Measurements from ENCODE around the gene SPDYA.

Gene SPDYA

DNA sequence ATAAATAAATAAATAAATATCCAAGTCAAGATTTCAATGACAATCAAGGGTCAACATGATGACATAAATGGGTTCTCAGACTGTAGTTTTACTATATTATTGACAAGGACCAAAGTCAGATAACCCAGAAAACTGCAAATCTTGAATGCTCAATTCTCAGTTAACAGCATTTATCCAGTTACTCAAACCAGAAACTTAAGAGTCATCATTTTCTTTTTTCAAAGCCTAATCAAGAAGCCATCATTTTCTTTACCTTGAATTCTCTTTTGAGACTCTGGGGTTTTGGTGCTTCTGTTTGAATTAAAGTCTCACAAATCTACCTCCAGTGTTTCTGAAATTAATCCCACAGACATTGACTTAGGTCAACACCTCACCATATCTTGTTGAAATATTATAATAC lies 45.3 kb downstream of the SPDYA start:
- no peak overlapping the region for H3K4me3 ChIP-seq (ENCODE audit: low read depth, low read length)
- no peak overlapping the region for H3K27ac ChIP-seq (ENCODE audit: extremely low read depth, low read depth, low read length)
- ChIA-PET POLR2A (interaction anchor here (2.2 kb wide), 1 partner anchor 14 kb away, joined by 10 read pairs; the partner anchor contains the start of gene TRMT61B), CTCF (interaction anchor here (0.7 kb wide), 1 partner anchor 126 kb away, joined by 3 read pairs; no protein-coding TSS in a partner anchor)
- peaks cover 8 to 17% of the 10 kb centered on the region in 2 experiments for H3K36me3 ChIP-seq (ENCODE audit: control insufficient read depth in 2 of 2, insufficient read depth in 1 of 2, low read length in 2 of 2)
- no peaks in the 10 kb centered on the region for H3K4me1 ChIP-seq (ENCODE audit: control insufficient read depth, insufficient read depth, low read length)
- H3K9me3 ChIP-seq (ENCODE audit: control insufficient read depth, insufficient read depth, low read depth, low read length) = no peaks in the 10 kb centered on the region
- TF ChIP-seq ZBTB17 (tag by site-specific recombination; IDR thresholded peaks at IDR 0.05) = no peak
- no peak for TF ChIP-seq ZNF169 (tag by site-specific recombination; IDR thresholded peaks at IDR 0.05)
- no peak for TF ChIP-seq KLF7 (tag by site-specific recombination; IDR thresholded peaks at IDR 0.05; ENCODE audit: borderline replicate concordance)
- no peak for TF ChIP-seq ZNF394 (tag by site-specific recombination; IDR thresholded peaks at IDR 0.05; ENCODE audit: borderline replicate concordance)
- no peak for TF ChIP-seq ZNF202 (tag by site-specific recombination; IDR thresholded peaks at IDR 0.05; ENCODE audit: borderline replicate concordance)

DNA sequence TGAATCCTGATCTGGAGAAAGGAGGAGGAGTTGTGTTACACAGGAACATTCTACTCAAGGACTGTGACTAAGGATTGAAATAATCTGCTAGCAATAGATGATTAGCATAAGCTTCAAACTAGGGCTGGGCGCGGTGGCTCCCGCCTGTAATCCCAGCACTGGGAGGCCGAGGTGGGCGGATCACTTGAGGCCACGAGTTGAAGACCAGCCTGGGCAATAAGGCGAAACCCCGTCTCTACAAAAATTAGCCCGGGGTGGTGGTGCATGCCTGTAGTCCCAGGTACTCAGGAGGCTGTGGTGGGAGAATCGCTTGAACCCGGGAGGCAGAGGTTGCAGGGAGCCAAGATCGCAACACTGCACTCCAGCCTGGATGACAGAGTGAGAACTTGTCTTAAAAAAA lies 58.0 kb downstream of the SPDYA start:
- Histone ChIP-seq H3K4me1 (ENCODE audit: control insufficient read depth, insufficient read depth, low read length) (0 out of 2 replicates have a peak, but pooled peaks cover 5% of the 10 kb centered on the region), H3K9me3 (ENCODE audit: control insufficient read depth, insufficient read depth, low read depth, low read length) (no peaks in the 10 kb centered on the region), H3K4me3 (ENCODE audit: low read depth, low read length) (peak overlapping the region; percentile 80), H3K27ac (ENCODE audit: extremely low read depth, low read depth, low read length) (no peak overlapping the region), H3K36me3 (ENCODE audit: control insufficient read depth in 2 of 2, insufficient read depth in 1 of 2, low read length in 2 of 2) (peaks cover 5 to 38% of the 10 kb centered on the region in 2 experiments)
- ChIA-PET POLR2A (no interaction called here), CTCF (no interaction called here)
- no peak for TF ChIP-seq GLIS1 (tag by site-specific recombination; IDR thresholded peaks at IDR 0.05)
- no peak for TF ChIP-seq ZXDB (tag by site-specific recombination; IDR thresholded peaks at IDR 0.05)
- no peak for TF ChIP-seq YY1 (tag by site-specific recombination; IDR thresholded peaks at IDR 0.05)
- no peak for TF ChIP-seq ZSCAN30 (tag by site-specific recombination; IDR thresholded peaks at IDR 0.05)
- TF ChIP-seq, protein P1, sequence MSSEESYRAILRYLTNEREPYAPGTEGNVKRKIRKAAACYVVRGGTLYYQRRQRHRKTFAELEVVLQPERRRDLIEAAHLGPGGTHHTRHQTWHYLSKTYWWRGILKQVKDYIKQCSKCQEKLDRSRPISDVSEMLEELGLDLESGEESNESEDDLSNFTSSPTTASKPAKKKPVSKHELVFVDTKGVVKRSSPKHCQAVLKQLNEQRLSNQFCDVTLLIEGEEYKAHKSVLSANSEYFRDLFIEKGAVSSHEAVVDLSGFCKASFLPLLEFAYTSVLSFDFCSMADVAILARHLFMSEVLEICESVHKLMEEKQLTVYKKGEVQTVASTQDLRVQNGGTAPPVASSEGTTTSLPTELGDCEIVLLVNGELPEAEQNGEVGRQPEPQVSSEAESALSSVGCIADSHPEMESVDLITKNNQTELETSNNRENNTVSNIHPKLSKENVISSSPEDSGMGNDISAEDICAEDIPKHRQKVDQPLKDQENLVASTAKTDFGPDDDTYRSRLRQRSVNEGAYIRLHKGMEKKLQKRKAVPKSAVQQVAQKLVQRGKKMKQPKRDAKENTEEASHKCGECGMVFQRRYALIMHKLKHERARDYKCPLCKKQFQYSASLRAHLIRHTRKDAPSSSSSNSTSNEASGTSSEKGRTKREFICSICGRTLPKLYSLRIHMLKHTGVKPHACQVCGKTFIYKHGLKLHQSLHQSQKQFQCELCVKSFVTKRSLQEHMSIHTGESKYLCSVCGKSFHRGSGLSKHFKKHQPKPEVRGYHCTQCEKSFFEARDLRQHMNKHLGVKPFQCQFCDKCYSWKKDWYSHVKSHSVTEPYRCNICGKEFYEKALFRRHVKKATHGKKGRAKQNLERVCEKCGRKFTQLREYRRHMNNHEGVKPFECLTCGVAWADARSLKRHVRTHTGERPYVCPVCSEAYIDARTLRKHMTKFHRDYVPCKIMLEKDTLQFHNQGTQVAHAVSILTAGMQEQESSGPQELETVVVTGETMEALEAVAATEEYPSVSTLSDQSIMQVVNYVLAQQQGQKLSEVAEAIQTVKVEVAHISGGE (tag by site-specific recombination; conservative IDR thresholded peaks at IDR 0.05; ENCODE audit: low read depth) = no peak
- TF ChIP-seq SP3 (tag by site-specific recombination; IDR thresholded peaks at IDR 0.05) = 0 out of 2 replicates have a peak, but pooled peaks have one; percentile 18
- TF ChIP-seq ZNF792 (tag by site-specific recombination; IDR thresholded peaks at IDR 0.05) = no peak
- no peak for TF ChIP-seq SCRT1 (tag by site-specific recombination; IDR thresholded peaks at IDR 0.05; ENCODE audit: borderline replicate concordance)
- TF ChIP-seq ZBTB17 (tag by site-specific recombination; IDR thresholded peaks at IDR 0.05) = peak; percentile 59
- TF ChIP-seq ZNF707 (tag by site-specific recombination; IDR thresholded peaks at IDR 0.05) = no peak
- TF ChIP-seq ZSCAN23 (tag by site-specific recombination; IDR thresholded peaks at IDR 0.05) = no peak

DNA sequence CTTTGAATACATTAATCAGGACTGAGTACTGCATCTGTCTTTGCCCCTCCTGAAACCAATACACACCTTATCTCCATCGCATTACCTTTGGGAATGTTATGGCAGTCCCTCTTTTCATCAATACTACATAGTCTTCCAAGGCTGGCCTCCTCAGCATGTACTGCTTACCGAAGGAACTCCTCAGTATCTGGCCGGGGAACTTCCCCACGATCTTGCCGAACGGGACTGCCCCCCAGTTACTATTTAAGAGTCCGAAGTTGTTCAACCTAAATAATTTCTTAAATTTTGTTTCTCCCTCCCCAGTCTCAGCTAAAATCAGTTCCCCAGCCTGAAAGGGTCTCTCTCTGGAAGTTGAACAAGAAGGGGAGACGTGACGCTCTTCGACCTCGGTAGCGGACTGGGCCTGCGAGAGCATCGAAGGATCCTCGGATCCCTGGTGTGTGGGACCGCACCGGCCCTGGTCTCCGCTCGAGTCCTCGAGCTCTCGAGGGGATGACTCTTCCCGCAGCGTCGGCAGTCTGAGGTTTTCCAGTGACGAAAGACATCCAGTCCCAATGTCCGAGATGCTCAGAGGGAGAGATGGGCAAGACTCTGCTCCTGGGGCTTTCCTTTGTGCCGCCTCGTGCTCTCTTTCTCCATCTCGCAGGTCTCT lies 59.0 kb downstream of the SPDYA start:
- POLR2A ChIA-PET = interaction anchor here (0.7 to 2.3 kb wide), 10 partner anchors 10 to 306 kb away, joined by 3 to 32 read pairs (median 4); partner anchors contain the start of gene WDR43
- TF ChIP-seq, protein P2, sequence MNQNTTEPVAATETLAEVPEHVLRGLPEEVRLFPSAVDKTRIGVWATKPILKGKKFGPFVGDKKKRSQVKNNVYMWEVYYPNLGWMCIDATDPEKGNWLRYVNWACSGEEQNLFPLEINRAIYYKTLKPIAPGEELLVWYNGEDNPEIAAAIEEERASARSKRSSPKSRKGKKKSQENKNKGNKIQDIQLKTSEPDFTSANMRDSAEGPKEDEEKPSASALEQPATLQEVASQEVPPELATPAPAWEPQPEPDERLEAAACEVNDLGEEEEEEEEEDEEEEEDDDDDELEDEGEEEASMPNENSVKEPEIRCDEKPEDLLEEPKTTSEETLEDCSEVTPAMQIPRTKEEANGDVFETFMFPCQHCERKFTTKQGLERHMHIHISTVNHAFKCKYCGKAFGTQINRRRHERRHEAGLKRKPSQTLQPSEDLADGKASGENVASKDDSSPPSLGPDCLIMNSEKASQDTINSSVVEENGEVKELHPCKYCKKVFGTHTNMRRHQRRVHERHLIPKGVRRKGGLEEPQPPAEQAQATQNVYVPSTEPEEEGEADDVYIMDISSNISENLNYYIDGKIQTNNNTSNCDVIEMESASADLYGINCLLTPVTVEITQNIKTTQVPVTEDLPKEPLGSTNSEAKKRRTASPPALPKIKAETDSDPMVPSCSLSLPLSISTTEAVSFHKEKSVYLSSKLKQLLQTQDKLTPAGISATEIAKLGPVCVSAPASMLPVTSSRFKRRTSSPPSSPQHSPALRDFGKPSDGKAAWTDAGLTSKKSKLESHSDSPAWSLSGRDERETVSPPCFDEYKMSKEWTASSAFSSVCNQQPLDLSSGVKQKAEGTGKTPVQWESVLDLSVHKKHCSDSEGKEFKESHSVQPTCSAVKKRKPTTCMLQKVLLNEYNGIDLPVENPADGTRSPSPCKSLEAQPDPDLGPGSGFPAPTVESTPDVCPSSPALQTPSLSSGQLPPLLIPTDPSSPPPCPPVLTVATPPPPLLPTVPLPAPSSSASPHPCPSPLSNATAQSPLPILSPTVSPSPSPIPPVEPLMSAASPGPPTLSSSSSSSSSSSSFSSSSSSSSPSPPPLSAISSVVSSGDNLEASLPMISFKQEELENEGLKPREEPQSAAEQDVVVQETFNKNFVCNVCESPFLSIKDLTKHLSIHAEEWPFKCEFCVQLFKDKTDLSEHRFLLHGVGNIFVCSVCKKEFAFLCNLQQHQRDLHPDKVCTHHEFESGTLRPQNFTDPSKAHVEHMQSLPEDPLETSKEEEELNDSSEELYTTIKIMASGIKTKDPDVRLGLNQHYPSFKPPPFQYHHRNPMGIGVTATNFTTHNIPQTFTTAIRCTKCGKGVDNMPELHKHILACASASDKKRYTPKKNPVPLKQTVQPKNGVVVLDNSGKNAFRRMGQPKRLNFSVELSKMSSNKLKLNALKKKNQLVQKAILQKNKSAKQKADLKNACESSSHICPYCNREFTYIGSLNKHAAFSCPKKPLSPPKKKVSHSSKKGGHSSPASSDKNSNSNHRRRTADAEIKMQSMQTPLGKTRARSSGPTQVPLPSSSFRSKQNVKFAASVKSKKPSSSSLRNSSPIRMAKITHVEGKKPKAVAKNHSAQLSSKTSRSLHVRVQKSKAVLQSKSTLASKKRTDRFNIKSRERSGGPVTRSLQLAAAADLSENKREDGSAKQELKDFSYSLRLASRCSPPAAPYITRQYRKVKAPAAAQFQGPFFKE (tag by site-specific recombination; IDR thresholded peaks at IDR 0.05; ENCODE audit: borderline replicate concordance) = no peak
- TF ChIP-seq, protein P3, sequence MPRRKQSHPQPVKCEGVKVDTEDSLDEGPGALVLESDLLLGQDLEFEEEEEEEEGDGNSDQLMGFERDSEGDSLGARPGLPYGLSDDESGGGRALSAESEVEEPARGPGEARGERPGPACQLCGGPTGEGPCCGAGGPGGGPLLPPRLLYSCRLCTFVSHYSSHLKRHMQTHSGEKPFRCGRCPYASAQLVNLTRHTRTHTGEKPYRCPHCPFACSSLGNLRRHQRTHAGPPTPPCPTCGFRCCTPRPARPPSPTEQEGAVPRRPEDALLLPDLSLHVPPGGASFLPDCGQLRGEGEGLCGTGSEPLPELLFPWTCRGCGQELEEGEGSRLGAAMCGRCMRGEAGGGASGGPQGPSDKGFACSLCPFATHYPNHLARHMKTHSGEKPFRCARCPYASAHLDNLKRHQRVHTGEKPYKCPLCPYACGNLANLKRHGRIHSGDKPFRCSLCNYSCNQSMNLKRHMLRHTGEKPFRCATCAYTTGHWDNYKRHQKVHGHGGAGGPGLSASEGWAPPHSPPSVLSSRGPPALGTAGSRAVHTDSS (tag by site-specific recombination; IDR thresholded peaks at IDR 0.05) = no peak
- TF ChIP-seq ZNF19 (tag by site-specific recombination; IDR thresholded peaks at IDR 0.05; ENCODE audit: low read depth) (no peak), ZFP37 (tag by site-specific recombination; IDR thresholded peaks at IDR 0.05) (0 out of 2 replicates have a peak, but pooled peaks have one; percentile 18), ZNF311 (tag by site-specific recombination; IDR thresholded peaks at IDR 0.05; ENCODE audit: borderline replicate concordance) (no peak)

More for the DNA sequence above, 59.0 kb downstream of the SPDYA start:
- CTCF ChIA-PET = no interaction called here
- Histone ChIP-seq H3K4me1 (ENCODE audit: control insufficient read depth, insufficient read depth, low read length) (0 out of 2 replicates have a peak, but pooled peaks cover 5% of the 10 kb centered on the region), H3K27ac (ENCODE audit: extremely low read depth, low read depth, low read length) (peak overlapping the region; percentile 66), H3K9me3 (ENCODE audit: control insufficient read depth, insufficient read depth, low read depth, low read length) (no peaks in the 10 kb centered on the region), H3K4me3 (ENCODE audit: low read depth, low read length) (peak overlapping the region; percentile 80), H3K36me3 (ENCODE audit: control insufficient read depth in 2 of 2, insufficient read depth in 1 of 2, low read length in 2 of 2) (peaks cover 4 to 28% of the 10 kb centered on the region in 2 experiments; a peak in 2 of 3 replicates)

All from HEK293 (cell line).